Measurements from ENCODE around the gene DUSP14. TPM values are rescaled to one million over a fixed set of nuclear protein-coding genes. Genes with fewer than 3 reads are reported as not detected.

The DUSP14 gene
- total and polyA plus RNA-seq, 2 of the 8 experiments (the other 6 are each of a cell fraction or from before 2014, with no cell fraction given): 22.1 to 37.9 TPM

GRCh38 chr17:37470181-37470580, 19.5 kb upstream of the DUSP14 start (continued):
- no peak for TF ChIP-seq KDM4A (IDR thresholded peaks at IDR 0.05; ENCODE audit: low read depth, low read length, severe bottlenecking)
